VCaP (cell line): Measurements from ENCODE around the gene UCMA.
A peak's percentile ranks its signal among the peaks of the same experiment; 100 is the strongest.
"Not testable (repeated sequence)": the region's sequence is repeated elsewhere in the genome, so short reads cannot be mapped to it uniquely, and the experiment has no call there.

Experiments
- H3K27ac ChIP-seq: fragments of 450-650 bp; 2 replicates; pipeline ENCODE4 v1.5.1; 2017
- TF ChIP-seq, protein P1 (sequence below): fragments of 450-650 bp; conservative IDR thresholded peaks from 2 replicates; pipeline ENCODE4 v1.5.1; 2017; ENCODE audit warnings: mild to moderate bottlenecking, moderate library complexity

The UCMA gene, protein sequence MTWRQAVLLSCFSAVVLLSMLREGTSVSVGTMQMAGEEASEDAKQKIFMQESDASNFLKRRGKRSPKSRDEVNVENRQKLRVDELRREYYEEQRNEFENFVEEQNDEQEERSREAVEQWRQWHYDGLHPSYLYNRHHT

DNA sequence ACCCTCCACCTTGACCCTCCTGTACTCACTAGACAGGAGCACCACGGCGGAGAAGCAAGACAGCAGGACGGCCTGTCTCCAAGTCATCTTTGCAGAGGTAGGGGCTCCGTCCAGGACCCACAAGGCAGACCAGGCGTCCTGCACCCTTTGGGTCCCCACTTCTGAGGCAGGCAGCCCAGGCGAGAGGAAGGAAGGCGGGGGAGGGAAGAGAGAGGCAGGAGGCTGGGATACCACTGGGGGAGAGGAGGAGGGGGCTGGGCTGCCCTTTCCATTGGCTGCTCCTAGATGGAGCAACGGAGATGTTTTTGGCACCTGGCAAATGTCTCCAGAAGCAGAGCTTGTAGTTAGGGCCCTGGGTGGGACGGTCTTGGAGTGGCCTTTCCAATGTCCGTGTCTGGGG is at the start of gene UCMA:
Gene UCMA, minus strand, starts transcription at position 203 of the 400 bp plus-strand sequence. Its CDS starts 116 bp downstream, at position 87.
- H3K27ac ChIP-seq = no peak within 1 kb of the TSS
- TF ChIP-seq, protein P1, sequence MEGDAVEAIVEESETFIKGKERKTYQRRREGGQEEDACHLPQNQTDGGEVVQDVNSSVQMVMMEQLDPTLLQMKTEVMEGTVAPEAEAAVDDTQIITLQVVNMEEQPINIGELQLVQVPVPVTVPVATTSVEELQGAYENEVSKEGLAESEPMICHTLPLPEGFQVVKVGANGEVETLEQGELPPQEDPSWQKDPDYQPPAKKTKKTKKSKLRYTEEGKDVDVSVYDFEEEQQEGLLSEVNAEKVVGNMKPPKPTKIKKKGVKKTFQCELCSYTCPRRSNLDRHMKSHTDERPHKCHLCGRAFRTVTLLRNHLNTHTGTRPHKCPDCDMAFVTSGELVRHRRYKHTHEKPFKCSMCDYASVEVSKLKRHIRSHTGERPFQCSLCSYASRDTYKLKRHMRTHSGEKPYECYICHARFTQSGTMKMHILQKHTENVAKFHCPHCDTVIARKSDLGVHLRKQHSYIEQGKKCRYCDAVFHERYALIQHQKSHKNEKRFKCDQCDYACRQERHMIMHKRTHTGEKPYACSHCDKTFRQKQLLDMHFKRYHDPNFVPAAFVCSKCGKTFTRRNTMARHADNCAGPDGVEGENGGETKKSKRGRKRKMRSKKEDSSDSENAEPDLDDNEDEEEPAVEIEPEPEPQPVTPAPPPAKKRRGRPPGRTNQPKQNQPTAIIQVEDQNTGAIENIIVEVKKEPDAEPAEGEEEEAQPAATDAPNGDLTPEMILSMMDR = no peak

DNA sequence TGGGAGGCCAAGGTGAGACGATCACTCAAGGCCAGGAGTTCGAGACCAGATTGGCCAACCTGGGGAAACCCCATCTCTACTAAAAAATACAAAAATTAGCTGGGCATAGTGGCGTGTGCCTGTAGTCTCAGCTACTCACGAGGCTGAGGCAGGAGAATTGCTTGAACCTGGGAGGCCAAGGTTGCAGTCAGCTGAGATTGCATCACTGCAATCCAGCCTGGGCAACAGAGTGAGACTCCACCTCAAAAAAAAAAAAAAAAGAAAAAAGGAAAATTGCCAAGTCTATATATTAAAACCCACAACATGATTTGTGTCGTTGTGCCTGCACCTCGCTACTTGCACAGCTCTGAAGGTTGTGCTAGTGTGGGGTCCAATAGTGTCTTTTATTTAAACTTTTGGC is 48.2 kb upstream of the UCMA start:
- not testable (repeated sequence) for H3K27ac ChIP-seq

DNA sequence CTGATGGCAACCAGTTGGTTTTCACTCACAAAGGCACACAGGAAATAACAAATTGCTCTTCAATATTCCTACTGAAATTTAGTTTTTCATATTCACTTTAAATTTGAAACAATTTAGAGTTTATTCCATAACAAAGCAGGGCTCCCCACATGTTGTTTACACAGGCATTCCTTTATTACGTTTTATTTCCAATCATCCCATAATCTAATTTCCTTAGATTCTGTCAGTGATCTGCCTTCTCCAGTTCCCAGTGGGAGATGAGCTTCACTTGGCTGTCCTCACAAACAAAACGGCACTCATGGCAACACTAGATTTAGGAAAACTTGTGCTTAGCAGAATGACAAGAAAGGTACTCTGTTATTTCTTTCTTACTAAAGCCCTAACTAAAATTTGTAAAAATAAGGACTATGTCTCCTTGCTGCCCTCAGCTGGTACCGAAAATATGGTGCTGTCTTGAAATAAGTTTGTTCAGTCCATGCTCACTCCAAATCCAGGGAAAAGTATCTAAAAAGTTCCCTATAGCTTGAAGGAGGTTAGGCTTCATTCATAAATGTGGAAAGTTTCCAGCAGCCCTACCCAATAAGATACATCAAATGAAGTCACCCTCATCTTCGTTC is 42.7 kb upstream of the UCMA start:
- H3K27ac ChIP-seq = no peak overlapping the region
- TF ChIP-seq, protein P1 = peak; percentile 49

DNA sequence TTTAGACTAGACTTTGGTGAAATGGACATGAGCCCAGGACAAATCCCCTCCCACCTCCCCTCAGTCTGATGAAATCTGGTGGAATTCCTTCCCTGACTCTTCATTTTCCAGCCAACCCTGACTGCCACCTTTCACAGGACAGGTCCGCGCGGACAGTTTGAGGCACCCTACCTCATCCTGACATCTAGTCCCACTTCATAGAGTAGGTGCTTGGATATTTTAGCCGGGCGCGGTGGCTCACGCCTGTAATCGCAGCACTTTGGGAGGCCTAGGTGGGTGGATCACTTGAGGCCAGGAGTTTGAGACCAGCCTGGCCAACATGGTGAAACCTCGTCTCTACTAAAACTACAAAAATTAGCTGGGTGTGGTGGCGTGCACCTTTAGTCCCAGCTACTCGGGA is 42.0 kb upstream of the UCMA start:
- not testable (repeated sequence) for H3K27ac ChIP-seq

DNA sequence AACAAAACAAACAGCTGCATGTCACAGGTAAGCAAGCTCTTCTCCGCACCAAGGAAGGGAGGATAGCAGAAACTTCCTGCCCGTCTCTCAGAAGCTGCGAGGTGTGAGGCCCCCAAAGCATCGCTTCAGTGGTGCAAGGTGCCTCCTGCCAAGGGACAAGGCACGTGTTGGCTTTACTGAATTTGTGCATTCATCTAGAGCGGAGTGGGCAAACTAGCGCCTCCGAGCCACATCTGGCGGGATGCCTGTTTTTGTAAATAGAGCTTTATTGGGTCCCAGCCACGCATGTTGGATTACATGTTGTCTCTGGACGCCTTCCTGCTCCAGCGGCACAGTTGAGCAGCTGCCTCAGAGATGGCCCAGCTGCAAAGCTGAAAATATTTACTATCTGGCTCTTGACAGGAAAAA is 38.0 kb upstream of the UCMA start:
- TF ChIP-seq, protein P1 = no peak
- peak overlapping the region; percentile 15; the same call in 1 of the 2 replicates for H3K27ac ChIP-seq

DNA sequence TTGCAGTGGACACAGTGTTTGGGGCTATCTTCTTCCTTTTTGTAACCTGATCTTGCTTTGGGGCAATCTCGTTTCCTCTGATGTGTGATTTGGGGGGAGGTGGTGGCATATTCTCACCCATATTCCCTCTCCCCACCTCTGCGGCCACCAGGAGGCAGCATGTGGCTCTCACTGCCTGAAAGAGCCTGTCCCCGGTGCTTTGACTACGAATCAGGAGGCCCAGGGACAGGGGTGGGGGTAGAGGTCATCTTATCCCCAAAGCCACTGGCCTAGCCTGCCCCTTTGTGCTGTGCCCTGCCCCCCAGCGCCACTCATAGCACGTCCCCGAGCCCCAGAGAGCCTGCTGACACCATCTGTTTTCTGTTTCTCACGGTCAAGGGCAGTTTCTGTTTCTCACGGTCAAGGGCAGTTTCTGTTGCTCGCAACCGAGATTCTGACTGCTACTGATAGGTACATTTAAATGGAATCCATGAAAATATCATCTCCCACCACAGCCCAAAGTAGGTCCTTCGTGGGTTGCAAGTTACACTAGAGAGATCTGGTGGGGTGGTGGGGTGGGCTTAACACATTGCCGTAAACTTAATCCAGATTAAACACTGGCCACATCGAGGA is 37.5 kb upstream of the UCMA start:
- TF ChIP-seq, protein P1 = no peak; the same call in 1 of the 2 replicates
- peak overlapping the region; percentile 15; the same call in 1 of the 2 replicates for H3K27ac ChIP-seq

DNA sequence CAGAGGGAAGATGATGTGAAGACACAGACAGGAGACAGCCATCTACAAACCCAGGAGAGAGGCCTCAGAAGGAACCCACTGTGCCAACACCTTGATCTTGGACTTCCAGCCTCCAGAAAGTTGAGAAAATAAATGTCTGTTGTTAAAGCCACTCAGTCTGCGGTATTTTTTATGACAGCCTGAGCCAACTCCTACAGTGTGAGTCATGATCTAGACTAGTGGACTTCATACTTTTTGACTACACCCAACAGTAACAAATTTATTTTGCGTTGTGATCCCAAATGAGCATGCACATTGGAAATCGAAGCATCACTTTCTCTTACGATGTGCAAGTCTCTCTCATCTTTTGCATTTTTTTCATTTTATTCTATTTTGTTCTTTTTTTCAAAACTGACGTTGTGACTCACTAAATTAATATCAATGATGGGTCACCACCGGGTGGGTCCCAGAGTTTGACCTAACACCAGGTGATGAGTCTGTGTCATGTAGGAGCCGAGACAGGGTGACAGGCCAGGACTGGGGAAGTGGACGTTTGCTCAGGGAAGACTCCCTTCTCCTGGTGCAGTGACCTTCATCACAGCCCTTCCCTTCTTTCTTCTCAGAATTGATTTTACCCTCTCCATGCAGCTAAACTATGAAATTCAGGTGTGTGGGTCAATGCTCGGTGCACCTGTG is 36.8 kb upstream of the UCMA start:
- H3K27ac ChIP-seq = no peak overlapping the region
- TF ChIP-seq, protein P1 = no peak

DNA sequence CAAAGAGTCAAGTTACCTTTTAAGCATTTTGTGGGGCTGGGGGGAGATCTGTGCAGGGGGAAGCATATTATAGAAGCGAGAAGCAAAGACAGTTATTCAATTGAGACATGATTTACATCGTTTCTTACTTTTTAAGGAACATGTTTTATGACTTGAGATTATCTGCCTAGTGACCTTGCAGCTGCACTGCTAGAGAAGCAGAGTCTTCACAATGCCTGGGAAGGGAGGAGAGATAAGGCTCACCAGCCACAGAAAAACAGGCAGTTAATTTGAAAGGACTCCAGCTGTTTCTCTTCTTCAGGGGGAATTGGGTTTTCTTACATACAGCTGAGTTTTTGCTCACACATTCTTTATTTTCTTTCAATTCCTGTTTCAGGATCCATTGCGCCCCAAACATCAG is 34.7 kb upstream of the UCMA start:
- H3K27ac ChIP-seq = no peak overlapping the region

More for the DNA sequence above, 34.7 kb upstream of the UCMA start:
- TF ChIP-seq, protein P1 = no peak
